WTC11 (cell line): ENCODE measurements around the gene UMAD1. TPM values are rescaled to one million over a fixed set of nuclear protein-coding genes. Genes with fewer than 3 reads are reported as not detected.

Source experiments
- ATAC-seq: fragments of 200-7000 bp; cut with Tn5 transposase; 2 replicates; pipeline ENCODE4 v1.10.0; 2021; ENCODE audit warnings: mild to moderate bottlenecking, moderate library complexity
- CTCF ChIA-PET: fragments of 300-600 bp; sonication (Branson Sonifier 250); formaldehyde crosslinking; loops from one replicate; lab custom pipeline; 2021; ENCODE audit warnings: antibody characterized with exemption; lab: Charles Lee
- POLR2A ChIA-PET: fragments of 350-600 bp; sonication (Branson Sonifier 250); formaldehyde crosslinking; loops from one replicate; lab custom pipeline; 2021; ENCODE audit warnings: antibody characterized with exemption; lab: Charles Lee
- DNase-seq: peaks from one replicate; pipeline ENCODE4 v3.0.0; 2021; ENCODE audit warnings: low spot score
- H3K27ac Mint-ChIP-seq: 2 replicates; pipeline ENCODE4 v1.8.0; 2021; ENCODE audit warnings: mixed read lengths
- H3K27me3 Mint-ChIP-seq: 2 replicates; pipeline ENCODE4 v1.8.0; 2021; ENCODE audit warnings: low read depth, mild to moderate bottlenecking, moderate library complexity, mixed read lengths
- H3K36me3 Mint-ChIP-seq: 2 replicates; pipeline ENCODE4 v1.8.0; 2021; ENCODE audit warnings: mixed read lengths
- H3K4me1 Mint-ChIP-seq: 2 replicates; pipeline ENCODE4 v1.8.0; 2022; ENCODE audit warnings: mixed read lengths
- H3K4me3 Mint-ChIP-seq: 2 replicates; pipeline ENCODE4 v1.8.0; 2021; ENCODE audit warnings: mild to moderate bottlenecking, moderate library complexity, mixed read lengths
- H3K9me3 Mint-ChIP-seq: 2 replicates; pipeline ENCODE4 v1.8.0; 2021; ENCODE audit warnings: mixed read lengths
- ATF1 ChIP-seq: sonication (generic); formaldehyde crosslinking; IDR thresholded peaks from 2 replicates; pipeline ENCODE4 v1.8.1; 2023; ENCODE audit warnings: mild to moderate bottlenecking, moderate library complexity, missing genetic modification reagents
- ATF6 ChIP-seq: sonication (generic); formaldehyde crosslinking; IDR thresholded peaks from 2 replicates; pipeline ENCODE4 v1.8.1; 2023; ENCODE audit warnings: mild to moderate bottlenecking, missing genetic modification reagents
- ERG ChIP-seq: fragments of 250-450 bp; sonication (Bioruptor Pico); IDR thresholded peaks from 2 replicates; pipeline ENCODE4 v1.8.0; 2021; ENCODE audit warnings: mild to moderate bottlenecking
- FOXP1 ChIP-seq: sonication (generic); formaldehyde crosslinking; IDR thresholded peaks from 2 replicates; pipeline ENCODE4 v1.8.0; 2022; ENCODE audit warnings: missing genetic modification reagents, mild to moderate bottlenecking, moderate library complexity, borderline replicate concordance
- HMGA2 ChIP-seq: fragments of 250-450 bp; sonication (Bioruptor Pico); IDR thresholded peaks from 2 replicates; pipeline ENCODE4 v1.4.0; 2021; ENCODE audit warnings: mild to moderate bottlenecking, moderate library complexity
- MYBL2 ChIP-seq: sonication (generic); formaldehyde crosslinking; IDR thresholded peaks from 2 replicates; pipeline ENCODE4 v1.8.1; 2023; ENCODE audit warnings: mild to moderate bottlenecking, moderate library complexity, missing genetic modification reagents
- NFYB ChIP-seq: sonication (generic); formaldehyde crosslinking; conservative IDR thresholded peaks from 2 replicates; pipeline ENCODE4 v1.8.0; 2022; ENCODE audit warnings: low read depth, missing genetic modification reagents
- NR3C1 ChIP-seq: sonication (generic); formaldehyde crosslinking; conservative IDR thresholded peaks from 2 replicates; pipeline ENCODE4 v1.8.1; 2023; ENCODE audit warnings: low read depth, mild to moderate bottlenecking, missing genetic modification reagents
- PRDM15 ChIP-seq: sonication (generic); formaldehyde crosslinking; IDR thresholded peaks from 2 replicates; pipeline ENCODE4 v1.8.0; 2022; ENCODE audit warnings: missing genetic modification reagents
- SP1 ChIP-seq: sonication (generic); formaldehyde crosslinking; conservative IDR thresholded peaks from 2 replicates; pipeline ENCODE4 v1.8.1; 2022; ENCODE audit warnings: missing genetic modification reagents
- ZNF219 ChIP-seq: sonication (generic); formaldehyde crosslinking; IDR thresholded peaks from 2 replicates; pipeline ENCODE4 v1.8.0; 2023; ENCODE audit warnings: missing genetic modification reagents, mild to moderate bottlenecking, borderline replicate concordance
- ZSCAN18 ChIP-seq: fragments of 250-450 bp; sonication (Bioruptor Pico); IDR thresholded peaks from 2 replicates; pipeline ENCODE4 v2.1.2; 2022; ENCODE audit warnings: mild to moderate bottlenecking, moderate library complexity
- total RNA-seq: library from RNA; stranded (reverse); gene quantifications from 3 replicates; pipeline ENCODE4 v1.2.3, GENCODE V29; 2021
- TF ChIP-seq, protein P1 (sequence below): sonication (generic); formaldehyde crosslinking; IDR thresholded peaks from 2 replicates; pipeline ENCODE4 v1.8.0; 2022; ENCODE audit warnings: mild to moderate bottlenecking, missing genetic modification reagents
- TF ChIP-seq, protein P2 (sequence below): sonication (generic); formaldehyde crosslinking; IDR thresholded peaks from 2 replicates; pipeline ENCODE4 v1.8.1; 2022; ENCODE audit warnings: mild to moderate bottlenecking, moderate library complexity, missing genetic modification reagents
- TF ChIP-seq, protein P3 (sequence below): sonication (generic); formaldehyde crosslinking; IDR thresholded peaks from 2 replicates; pipeline ENCODE4 v1.8.0; 2022; ENCODE audit warnings: mild to moderate bottlenecking, missing genetic modification reagents
- TF ChIP-seq, protein P4 (sequence below): fragments of 250-450 bp; sonication (Bioruptor Pico); IDR thresholded peaks from 2 replicates; pipeline ENCODE4 v1.9.0; 2021; ENCODE audit warnings: mild to moderate bottlenecking, borderline replicate concordance
- TF ChIP-seq, protein P5 (sequence below): fragments of 250-450 bp; sonication (Bioruptor Pico); IDR thresholded peaks from 2 replicates; pipeline ENCODE4 v1.9.0; 2021; ENCODE audit warnings: mild to moderate bottlenecking

UMAD1 gene
- total RNA-seq, 1 experiment from 2014 or later: 13.0 TPM

GRCh38 chr7:7812112-7812511, 171.6 kb downstream of the UMAD1 start (continued):
- TF ChIP-seq ZSCAN18 (CRISPR knock-in tag) (no peak), FOXP1 (CRISPR knock-in tag) (no peak), NR3C1 (CRISPR knock-in tag) (no peak)
- TF ChIP-seq, protein P1, sequence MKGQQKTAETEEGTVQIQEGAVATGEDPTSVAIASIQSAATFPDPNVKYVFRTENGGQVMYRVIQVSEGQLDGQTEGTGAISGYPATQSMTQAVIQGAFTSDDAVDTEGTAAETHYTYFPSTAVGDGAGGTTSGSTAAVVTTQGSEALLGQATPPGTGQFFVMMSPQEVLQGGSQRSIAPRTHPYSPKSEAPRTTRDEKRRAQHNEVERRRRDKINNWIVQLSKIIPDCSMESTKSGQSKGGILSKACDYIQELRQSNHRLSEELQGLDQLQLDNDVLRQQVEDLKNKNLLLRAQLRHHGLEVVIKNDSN (CRISPR knock-in tag): no peak

GRCh38 chr7:7815395-7815794, 174.8 kb downstream of the UMAD1 start:
- ATAC-seq: no peak
- Mint-ChIP-seq H3K27me3 (no peaks in the 10 kb centered on the region), H3K9me3 (peaks cover 5% of the 10 kb centered on the region), H3K27ac (no peak overlapping the region), H3K4me1 (peaks cover 4% of the 10 kb centered on the region), H3K4me3 (no peak overlapping the region), H3K36me3 (no peaks in the 10 kb centered on the region)
- no peak for DNase-seq
- POLR2A ChIA-PET: no interaction called here
- CTCF ChIA-PET: no interaction called here
- no peak for TF ChIP-seq PRDM15 (CRISPR knock-in tag)
- TF ChIP-seq, protein P2, sequence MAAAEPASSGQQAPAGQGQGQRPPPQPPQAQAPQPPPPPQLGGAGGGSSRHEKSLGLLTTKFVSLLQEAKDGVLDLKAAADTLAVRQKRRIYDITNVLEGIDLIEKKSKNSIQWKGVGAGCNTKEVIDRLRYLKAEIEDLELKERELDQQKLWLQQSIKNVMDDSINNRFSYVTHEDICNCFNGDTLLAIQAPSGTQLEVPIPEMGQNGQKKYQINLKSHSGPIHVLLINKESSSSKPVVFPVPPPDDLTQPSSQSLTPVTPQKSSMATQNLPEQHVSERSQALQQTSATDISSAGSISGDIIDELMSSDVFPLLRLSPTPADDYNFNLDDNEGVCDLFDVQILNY (CRISPR knock-in tag): no peak
- no peak for TF ChIP-seq ERG (CRISPR knock-in tag)
- no peak for TF ChIP-seq HMGA2 (CRISPR knock-in tag)
- TF ChIP-seq, protein P3, sequence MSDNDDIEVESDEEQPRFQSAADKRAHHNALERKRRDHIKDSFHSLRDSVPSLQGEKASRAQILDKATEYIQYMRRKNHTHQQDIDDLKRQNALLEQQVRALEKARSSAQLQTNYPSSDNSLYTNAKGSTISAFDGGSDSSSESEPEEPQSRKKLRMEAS (CRISPR knock-in tag): no peak
- TF ChIP-seq SP1: no peak
- no peak for TF ChIP-seq ZNF219
- no peak for TF ChIP-seq NFYB (CRISPR knock-in tag)
- no peak for TF ChIP-seq MYBL2 (CRISPR knock-in tag)
- TF ChIP-seq, protein P4, sequence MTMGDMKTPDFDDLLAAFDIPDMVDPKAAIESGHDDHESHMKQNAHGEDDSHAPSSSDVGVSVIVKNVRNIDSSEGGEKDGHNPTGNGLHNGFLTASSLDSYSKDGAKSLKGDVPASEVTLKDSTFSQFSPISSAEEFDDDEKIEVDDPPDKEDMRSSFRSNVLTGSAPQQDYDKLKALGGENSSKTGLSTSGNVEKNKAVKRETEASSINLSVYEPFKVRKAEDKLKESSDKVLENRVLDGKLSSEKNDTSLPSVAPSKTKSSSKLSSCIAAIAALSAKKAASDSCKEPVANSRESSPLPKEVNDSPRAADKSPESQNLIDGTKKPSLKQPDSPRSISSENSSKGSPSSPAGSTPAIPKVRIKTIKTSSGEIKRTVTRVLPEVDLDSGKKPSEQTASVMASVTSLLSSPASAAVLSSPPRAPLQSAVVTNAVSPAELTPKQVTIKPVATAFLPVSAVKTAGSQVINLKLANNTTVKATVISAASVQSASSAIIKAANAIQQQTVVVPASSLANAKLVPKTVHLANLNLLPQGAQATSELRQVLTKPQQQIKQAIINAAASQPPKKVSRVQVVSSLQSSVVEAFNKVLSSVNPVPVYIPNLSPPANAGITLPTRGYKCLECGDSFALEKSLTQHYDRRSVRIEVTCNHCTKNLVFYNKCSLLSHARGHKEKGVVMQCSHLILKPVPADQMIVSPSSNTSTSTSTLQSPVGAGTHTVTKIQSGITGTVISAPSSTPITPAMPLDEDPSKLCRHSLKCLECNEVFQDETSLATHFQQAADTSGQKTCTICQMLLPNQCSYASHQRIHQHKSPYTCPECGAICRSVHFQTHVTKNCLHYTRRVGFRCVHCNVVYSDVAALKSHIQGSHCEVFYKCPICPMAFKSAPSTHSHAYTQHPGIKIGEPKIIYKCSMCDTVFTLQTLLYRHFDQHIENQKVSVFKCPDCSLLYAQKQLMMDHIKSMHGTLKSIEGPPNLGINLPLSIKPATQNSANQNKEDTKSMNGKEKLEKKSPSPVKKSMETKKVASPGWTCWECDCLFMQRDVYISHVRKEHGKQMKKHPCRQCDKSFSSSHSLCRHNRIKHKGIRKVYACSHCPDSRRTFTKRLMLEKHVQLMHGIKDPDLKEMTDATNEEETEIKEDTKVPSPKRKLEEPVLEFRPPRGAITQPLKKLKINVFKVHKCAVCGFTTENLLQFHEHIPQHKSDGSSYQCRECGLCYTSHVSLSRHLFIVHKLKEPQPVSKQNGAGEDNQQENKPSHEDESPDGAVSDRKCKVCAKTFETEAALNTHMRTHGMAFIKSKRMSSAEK (CRISPR knock-in tag): no peak
- no peak for TF ChIP-seq ATF6 (CRISPR knock-in tag)
- TF ChIP-seq ATF1 (CRISPR knock-in tag): no peak
- TF ChIP-seq, protein P5, sequence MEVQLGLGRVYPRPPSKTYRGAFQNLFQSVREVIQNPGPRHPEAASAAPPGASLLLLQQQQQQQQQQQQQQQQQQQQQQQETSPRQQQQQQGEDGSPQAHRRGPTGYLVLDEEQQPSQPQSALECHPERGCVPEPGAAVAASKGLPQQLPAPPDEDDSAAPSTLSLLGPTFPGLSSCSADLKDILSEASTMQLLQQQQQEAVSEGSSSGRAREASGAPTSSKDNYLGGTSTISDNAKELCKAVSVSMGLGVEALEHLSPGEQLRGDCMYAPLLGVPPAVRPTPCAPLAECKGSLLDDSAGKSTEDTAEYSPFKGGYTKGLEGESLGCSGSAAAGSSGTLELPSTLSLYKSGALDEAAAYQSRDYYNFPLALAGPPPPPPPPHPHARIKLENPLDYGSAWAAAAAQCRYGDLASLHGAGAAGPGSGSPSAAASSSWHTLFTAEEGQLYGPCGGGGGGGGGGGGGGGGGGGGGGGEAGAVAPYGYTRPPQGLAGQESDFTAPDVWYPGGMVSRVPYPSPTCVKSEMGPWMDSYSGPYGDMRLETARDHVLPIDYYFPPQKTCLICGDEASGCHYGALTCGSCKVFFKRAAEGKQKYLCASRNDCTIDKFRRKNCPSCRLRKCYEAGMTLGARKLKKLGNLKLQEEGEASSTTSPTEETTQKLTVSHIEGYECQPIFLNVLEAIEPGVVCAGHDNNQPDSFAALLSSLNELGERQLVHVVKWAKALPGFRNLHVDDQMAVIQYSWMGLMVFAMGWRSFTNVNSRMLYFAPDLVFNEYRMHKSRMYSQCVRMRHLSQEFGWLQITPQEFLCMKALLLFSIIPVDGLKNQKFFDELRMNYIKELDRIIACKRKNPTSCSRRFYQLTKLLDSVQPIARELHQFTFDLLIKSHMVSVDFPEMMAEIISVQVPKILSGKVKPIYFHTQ (CRISPR knock-in tag): no peak
